GM18511 (cell line): ENCODE measurements around the gene SENP2.
"Not testable (repeated sequence)": the region's sequence is repeated elsewhere in the genome, so short reads cannot be mapped to it uniquely, and the experiment has no call there.

ENCODE experiments used
- ATAC-seq: cut with Tn5 transposase; IDR thresholded peaks from one replicate; pipeline ENCODE4 v1.9.1; 2021; ENCODE audit warnings: mild to moderate bottlenecking, moderate library complexity; ENCODE audit not compliant: unreplicated experiment

Gene SENP2

GRCh38 chr3:185585518-185585858 lies 607 bp upstream of the SENP2 start:
- ATAC-seq: no peak

- no peak for ATAC-seq
Measured at GRCh38 chr3:185586686-185587039, 568 bp downstream of the SENP2 start.

- ATAC-seq: no peak
Measured at GRCh38 chr3:185594073-185594472, 8.0 kb downstream of the SENP2 start.

GRCh38 chr3:185595526-185595925 lies 9.4 kb downstream of the SENP2 start:
- ATAC-seq: peak; percentile 67

GRCh38 chr3:185605566-185605965 lies 19.5 kb downstream of the SENP2 start:
- no peak for ATAC-seq

- ATAC-seq: no peak
Measured at GRCh38 chr3:185606196-185606595, 20.1 kb downstream of the SENP2 start.

- ATAC-seq: no peak
Measured at GRCh38 chr3:185613016-185613415, 26.9 kb downstream of the SENP2 start.

GRCh38 chr3:185623939-185624665 lies 38.0 kb downstream of the SENP2 start:
- ATAC-seq: no peak

- no peak for ATAC-seq
Measured at GRCh38 chr3:185625784-185626183, 39.7 kb downstream of the SENP2 start.

- ATAC-seq: no peak
Measured at GRCh38 chr3:185629554-185630181, 43.6 kb downstream of the SENP2 start.

- no peak for ATAC-seq
Measured at GRCh38 chr3:185630182-185630622, 44.1 kb downstream of the SENP2 start.

- ATAC-seq: no peak
Measured at GRCh38 chr3:185631108-185631507, 45.0 kb downstream of the SENP2 start.

- no peak for ATAC-seq
Measured at GRCh38 chr3:185631508-185632206, 45.6 kb downstream of the SENP2 start.

- ATAC-seq: no peak
Measured at GRCh38 chr3:185632996-185633395, 46.9 kb downstream of the SENP2 start.

GRCh38 chr3:185637388-185637787 lies 51.3 kb downstream of the SENP2 start:
- no peak for ATAC-seq

GRCh38 chr3:185638651-185639050 lies 52.6 kb downstream of the SENP2 start:
- ATAC-seq: not testable (repeated sequence)

GRCh38 chr3:185639632-185640206 lies 53.6 kb downstream of the SENP2 start:
- ATAC-seq: no peak

- no peak for ATAC-seq
Measured at GRCh38 chr3:185640308-185640707, 54.2 kb downstream of the SENP2 start.

- not testable (repeated sequence) for ATAC-seq
Measured at GRCh38 chr3:185645191-185645590, 59.1 kb downstream of the SENP2 start.

GRCh38 chr3:185645596-185646381 lies 59.7 kb downstream of the SENP2 start:
- ATAC-seq: no peak
